Stimulated activated CD4-positive, alpha-beta T cell treated with anti-CD3 and anti-CD28 coated beads, Interleukin-2, amount 100 ng/mL, for 24 hours (primary cell): ENCODE measurements around the gene CELF4.

Source experiments
- DNase-seq, 2 donors: peaks; one replicate each; pipeline ENCODE4 v3.0.0-alpha.2; 2020

The CELF4 gene

GRCh38 chr18:37270666-37271052 is 294.9 kb downstream of the CELF4 start:
- no peak for DNase-seq

- peak; percentile 26 to 35 for DNase-seq
Observed at GRCh38 chr18:37270038-37270665, 295.4 kb downstream of the CELF4 start.

- DNase-seq = no peak
Observed at GRCh38 chr18:37266290-37266689, 299.3 kb downstream of the CELF4 start.

GRCh38 chr18:37265382-37265781 is 300.2 kb downstream of the CELF4 start:
- no peak for DNase-seq

- no peak for DNase-seq
Observed at GRCh38 chr18:37264956-37265355, 300.6 kb downstream of the CELF4 start.

- DNase-seq = no peak
Observed at GRCh38 chr18:37261988-37262387, 303.6 kb downstream of the CELF4 start.

GRCh38 chr18:37261246-37261840 is 304.3 kb downstream of the CELF4 start:
- no peak for DNase-seq

- no peak for DNase-seq
Observed at GRCh38 chr18:37260367-37261093, 305.1 kb downstream of the CELF4 start.

DNA sequence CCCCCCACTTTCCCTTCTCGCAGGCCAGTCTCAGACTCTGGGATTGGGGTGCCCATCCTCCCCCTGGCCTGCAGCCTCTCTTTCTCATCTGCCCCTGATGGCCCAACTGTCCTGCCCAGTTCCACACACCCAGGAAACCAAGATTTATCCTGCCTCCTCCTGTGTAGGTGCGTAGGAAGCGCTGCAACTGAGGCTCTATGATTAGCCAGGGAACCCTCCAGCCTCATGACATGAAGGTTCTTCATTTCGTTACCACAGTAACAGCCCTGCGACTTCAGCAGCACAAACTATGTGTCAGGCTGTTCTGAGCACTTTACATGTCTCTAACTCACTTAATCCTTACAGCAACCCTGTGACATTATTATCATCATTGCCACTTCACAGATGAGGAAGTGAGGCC is 305.9 kb downstream of the CELF4 start:
- DNase-seq = no peak

- DNase-seq = no peak
Observed at GRCh38 chr18:37258819-37259218, 306.8 kb downstream of the CELF4 start.

- DNase-seq = no peak
Observed at GRCh38 chr18:37258131-37258530, 307.5 kb downstream of the CELF4 start.

DNA sequence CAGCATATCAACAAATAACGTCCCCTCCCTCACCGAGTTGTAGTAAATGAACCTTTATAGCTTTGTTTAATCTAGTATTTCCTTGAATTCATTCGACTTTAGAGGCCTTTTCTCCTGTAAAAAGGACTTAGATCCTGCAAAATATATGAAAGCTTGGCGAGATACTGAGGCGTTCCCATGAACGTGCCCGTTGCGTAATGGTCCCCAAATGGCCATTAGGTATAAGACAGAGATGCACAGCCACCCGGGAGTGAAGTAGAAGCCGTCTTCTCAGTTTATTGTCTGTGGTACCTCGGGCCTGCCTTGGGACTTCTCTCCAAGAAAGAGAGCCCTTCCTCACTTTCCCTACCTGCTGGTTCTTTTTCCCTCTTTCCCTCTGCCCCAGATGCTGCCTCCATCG is 310.6 kb downstream of the CELF4 start:
- no peak for DNase-seq

- DNase-seq = no peak
Observed at GRCh38 chr18:37254236-37254754, 311.3 kb downstream of the CELF4 start.

GRCh38 chr18:37253394-37254235 is 312.0 kb downstream of the CELF4 start:
- DNase-seq = no peak

DNA sequence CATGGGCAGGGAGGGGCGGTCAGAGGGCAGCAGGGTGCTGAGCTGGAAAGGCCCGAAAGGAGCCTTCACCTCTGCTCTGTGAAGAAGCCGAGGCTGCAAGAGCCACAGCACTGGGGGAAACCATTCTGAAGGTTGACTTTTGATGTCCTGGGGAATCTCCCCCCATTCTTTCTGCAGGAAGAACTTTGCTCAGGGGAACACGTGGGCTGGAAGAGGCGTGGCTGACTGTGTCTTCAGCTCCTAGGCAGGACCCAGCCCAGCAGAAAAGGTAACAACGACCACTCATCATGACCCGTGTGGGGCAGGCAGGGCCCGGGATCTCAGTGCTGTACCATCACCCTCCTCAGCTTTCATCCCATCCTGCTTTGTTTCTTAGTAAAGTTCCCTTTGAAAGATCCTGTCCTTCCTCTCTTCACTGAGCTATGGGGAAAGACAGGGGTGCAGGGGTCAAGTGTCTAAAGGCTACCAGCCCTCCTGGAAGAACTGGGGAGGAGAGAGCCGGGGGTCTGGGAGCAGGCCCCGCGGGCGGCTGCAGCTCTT is 312.7 kb downstream of the CELF4 start:
- DNase-seq = no peak

GRCh38 chr18:37252342-37252741 is 313.3 kb downstream of the CELF4 start:
- no peak for DNase-seq

- DNase-seq = no peak
Observed at GRCh38 chr18:37251679-37252078, 313.9 kb downstream of the CELF4 start.

DNA sequence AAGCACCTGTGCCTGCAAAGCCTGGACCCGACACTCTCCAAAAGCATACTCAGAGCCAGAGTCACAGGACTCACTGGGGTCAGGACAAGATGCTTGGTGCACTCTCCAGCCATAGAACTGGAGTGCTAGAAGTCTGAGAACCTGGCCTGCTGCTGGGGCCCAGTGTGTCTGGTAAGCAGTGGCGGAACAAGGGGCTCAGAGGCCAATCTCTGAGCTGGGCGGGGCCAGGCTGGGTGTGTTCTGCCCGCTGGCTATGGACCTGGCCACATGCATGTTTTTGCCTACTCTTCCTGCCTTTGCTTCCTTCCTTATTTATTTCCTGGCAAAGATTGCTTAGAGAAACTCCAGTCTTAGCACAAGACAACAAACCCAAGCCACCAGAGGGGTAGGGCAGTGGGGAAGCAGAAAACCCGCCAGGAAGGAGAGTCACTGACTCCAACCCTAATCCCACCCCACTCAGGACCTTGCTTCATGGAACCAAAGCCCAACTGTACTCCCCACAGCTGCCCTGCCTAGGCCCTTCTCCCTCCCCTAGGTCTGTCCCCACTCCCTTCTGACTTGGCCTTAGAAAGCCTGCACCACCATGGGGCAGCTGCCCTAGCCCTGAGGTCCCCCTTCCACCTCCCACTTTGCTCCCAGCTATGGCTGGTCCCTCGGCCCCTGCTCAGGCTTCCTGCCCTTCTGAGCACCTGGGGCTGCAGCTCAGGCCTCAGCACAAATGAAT is 315.5 kb downstream of the CELF4 start:
- no peak for DNase-seq

GRCh38 chr18:37249171-37249886 is 316.3 kb downstream of the CELF4 start:
- DNase-seq = no peak

- DNase-seq = no peak
Observed at GRCh38 chr18:37248281-37248680, 317.3 kb downstream of the CELF4 start.

- no peak for DNase-seq
Observed at GRCh38 chr18:37247497-37248161, 318.0 kb downstream of the CELF4 start.
